Mucosa of descending colon (tissue), 3 donors: ENCODE results near the gene CIDEB. TPM values are rescaled to one million over a fixed set of nuclear protein-coding genes. Genes with fewer than 3 reads are reported as not detected.

Experiments used
- ATAC-seq: fragments of 200-7000 bp; cut with Tn5 transposase; one replicate; pipeline ENCODE4 v1.9.1; 2020; ENCODE audit warnings: mild to moderate bottlenecking, moderate library complexity
- DNase-seq, 3 donors: peaks; one replicate each; pipeline ENCODE4 v3.0.0-alpha.2; 2020
- H3K36me3 ChIP-seq: fragments of 200-600 bp; one replicate; pipeline ENCODE4 v1.8.0; 2021; ENCODE audit warnings: low read depth, mild to moderate bottlenecking
- H3K4me1 ChIP-seq: fragments of 200-600 bp; one replicate; pipeline ENCODE4 v1.8.0; 2021; ENCODE audit warnings: low read depth, mild to moderate bottlenecking
- H3K4me3 ChIP-seq: fragments of 200-600 bp; one replicate; pipeline ENCODE4 v1.8.0; 2021; ENCODE audit warnings: mild to moderate bottlenecking
- H3K9me3 ChIP-seq: fragments of 200-600 bp; one replicate; pipeline ENCODE4 v1.8.0; 2021; ENCODE audit warnings: mild to moderate bottlenecking
- CTCF ChIP-seq: fragments of 200-600 bp; IDR thresholded peaks from one replicate; pipeline ENCODE4 v1.8.0; 2022; ENCODE audit warnings: antibody characterized with exemption, mild to moderate bottlenecking
- intact Hi-C, 2 donors: fragments of 100-400 bp; cut with DNase I in 1 of 2; cut with micrococcal nuclease in 1 of 2; formaldehyde crosslinking; loops; one replicate each; pipeline versions ENCODE4 v1.11.0 to v1.11.1; 2022; cut with DNase I, micrococcal nuclease
- total RNA-seq, 3 donors: library from RNA; stranded (reverse); fragmentation: NEBNext Ultra II Directional in 2 of 3; extraction: Animal tissue kit (Norgen Biotek cat#: 25700) in 2 of 3; gene quantifications; one replicate each; pipeline versions ENCODE4 v1.2.1 to v1.2.4, GENCODE V29; 2021 to 2023
- donor health status: DM: no; HTN: no; CAD: no; lungs with moderate emphysema.
- donor health status: DM: no; HTN: no; CAD: no.
- donor health status: DM: no; HTN: yes; CAD: no.

The CIDEB gene
- total RNA-seq, 3 donors from 2014 or later: 8.5 to 15.8 (median 12.1) TPM

DNA sequence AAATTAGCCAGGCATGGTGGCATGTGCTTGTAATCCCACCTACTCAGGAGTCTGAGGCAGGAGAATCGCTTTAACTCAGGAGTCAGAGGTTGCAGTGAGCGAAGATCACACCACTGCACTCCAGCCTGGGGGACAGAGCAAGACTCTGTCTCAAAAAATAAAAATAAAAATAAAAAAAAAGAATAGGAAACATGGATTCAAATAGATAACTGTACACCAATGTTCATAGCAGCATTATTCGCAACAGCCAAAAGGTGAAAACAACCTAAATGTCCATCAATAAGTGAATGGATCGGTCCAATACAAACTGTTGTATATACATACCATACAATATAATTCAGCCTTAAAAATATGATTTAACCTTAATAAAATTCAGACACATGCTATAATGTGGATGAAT is 35.1 kb upstream of the CIDEB start:
- Histone ChIP-seq H3K9me3 (no peaks in the 10 kb centered on the region), H3K4me1 (peaks cover 12% of the 10 kb centered on the region), H3K4me3 (no peak overlapping the region), H3K36me3 (no peaks in the 10 kb centered on the region)
- ATAC-seq (no peak), DNase-seq (no peak)
- no peak for TF ChIP-seq CTCF
- intact Hi-C loops: no loop called here

DNA sequence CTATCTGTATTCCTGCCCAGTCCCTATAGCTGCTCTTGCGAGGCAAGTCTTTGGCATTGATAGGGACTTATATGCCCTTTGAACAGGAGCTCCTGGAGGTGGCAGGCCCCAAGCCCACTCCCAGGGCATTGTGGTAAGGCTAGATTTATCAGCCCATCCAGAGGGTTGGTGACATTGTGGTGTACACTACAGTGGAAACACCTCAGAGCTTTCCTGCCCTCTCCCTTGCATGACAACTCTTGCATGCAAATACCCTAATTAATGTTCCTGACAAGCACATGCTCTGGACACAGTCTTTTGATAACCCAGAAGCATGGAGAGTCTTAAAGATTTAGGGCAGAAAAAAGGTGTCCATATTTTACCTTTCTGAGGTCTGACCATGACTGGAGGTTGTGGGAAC is 32.8 kb upstream of the CIDEB start:
- Histone ChIP-seq H3K9me3 (no peaks in the 10 kb centered on the region), H3K36me3 (no peaks in the 10 kb centered on the region), H3K4me1 (peaks cover 12% of the 10 kb centered on the region), H3K4me3 (no peak overlapping the region)
- TF ChIP-seq CTCF: no peak
- DNase-seq (no peak), ATAC-seq (no peak)
- intact Hi-C loops: no loop called here

DNA sequence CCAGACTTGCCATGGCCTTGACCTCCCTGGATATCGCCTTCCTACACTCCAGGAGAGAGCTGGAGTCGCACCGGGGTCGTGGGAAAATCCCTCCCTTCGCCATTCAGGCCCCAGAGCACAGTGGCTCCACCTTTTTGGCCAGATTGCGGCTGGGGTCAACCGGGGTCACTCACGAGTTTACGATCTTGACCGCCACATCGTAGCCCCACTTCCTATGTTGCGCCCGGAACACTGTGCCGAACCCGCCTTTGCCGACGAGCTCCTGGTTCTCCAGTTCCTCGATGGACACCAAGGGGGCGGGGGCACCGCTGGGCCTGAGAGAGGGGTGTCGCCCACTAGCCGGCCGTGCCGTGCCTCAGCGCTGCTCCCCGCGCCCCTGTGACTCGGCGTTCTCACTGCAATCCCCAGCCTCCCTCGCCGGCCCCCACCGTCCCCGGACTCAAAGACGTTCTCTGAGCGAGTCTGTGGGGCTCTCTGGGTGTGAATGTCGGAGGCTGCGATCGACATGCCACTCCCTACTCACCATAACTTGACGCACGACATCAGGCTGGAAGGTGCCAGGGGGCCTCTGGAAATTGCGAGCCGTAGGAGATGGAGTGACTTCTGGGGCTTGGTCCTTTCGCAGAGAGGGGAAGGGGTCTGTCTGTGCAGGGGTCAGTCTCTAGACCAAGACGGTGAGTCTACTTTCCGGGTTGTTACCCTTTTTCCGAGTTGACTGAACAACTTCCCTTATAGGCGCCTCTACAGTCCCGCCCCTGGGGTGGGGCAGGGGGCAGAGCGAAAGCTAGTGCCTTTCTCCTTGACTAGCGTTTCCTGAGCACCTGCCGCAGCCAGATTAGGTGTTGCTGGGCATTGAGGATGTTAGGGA is 31.7 kb upstream of the CIDEB start, which contains the start of gene RIPK3:
RIPK3 (minus strand) TSS at position 708 of the 868 bp plus-strand sequence; CDS start at position 543, 165 bp downstream.
- peak; percentile 89 to 93 (median 91) for DNase-seq
- no peak for TF ChIP-seq CTCF
- peak; percentile 93 for ATAC-seq
- peak within 1 kb of the TSS; percentile 36 for H3K4me3 ChIP-seq
- H3K4me1 ChIP-seq: peaks cover 21% of the 10 kb centered on the region
- H3K9me3 ChIP-seq: no peaks in the 10 kb centered on the region
- intact Hi-C loops: no loop called here
- H3K36me3 ChIP-seq: no peaks in the 10 kb centered on the region

GRCh38 chr14:24338843-24339242 is 31.1 kb upstream of the CIDEB start:
- intact Hi-C loops: no loop called here
- Histone ChIP-seq H3K36me3 (no peaks in the 10 kb centered on the region), H3K4me1 (peaks cover 28% of the 10 kb centered on the region), H3K4me3 (no peak overlapping the region), H3K9me3 (no peaks in the 10 kb centered on the region)
- TF ChIP-seq CTCF: no peak
- ATAC-seq (no peak), DNase-seq (peak in 1 of 3 donors; percentile 52)

GRCh38 chr14:24337824-24338175 is 30.0 kb upstream of the CIDEB start:
- no peak overlapping the region for H3K4me3 ChIP-seq
- DNase-seq (no peak), ATAC-seq (no peak)
- peaks cover 37% of the 10 kb centered on the region for H3K4me1 ChIP-seq
- intact Hi-C loops: no loop called here
- no peak for TF ChIP-seq CTCF
- H3K9me3 ChIP-seq: no peaks in the 10 kb centered on the region
- no peaks in the 10 kb centered on the region for H3K36me3 ChIP-seq
